Astrocyte (in vitro differentiated cells and primary cell): Measurements from ENCODE around the gene TGFB2. TPM values are rescaled to one million over a fixed set of nuclear protein-coding genes. Genes with fewer than 3 reads are reported as not detected.

ENCODE experiments used
- DNase-seq: peaks from one replicate; pipeline ENCODE4 v3.0.0-alpha.2; 2010; ENCODE audit warnings: low read depth
- FAIRE-seq: peaks from 2 replicates; lab custom pipeline; 2011; peaks lifted over from hg19 to GRCh38; lab: Jason Lieb, UNC
- H2AFZ ChIP-seq: 2 replicates; pipeline ENCODE4 v1.6.0; 2012; ENCODE audit warnings: low read depth, low read length, inconsistent platforms
- H3K27ac ChIP-seq: 2 replicates; pipeline ENCODE4 v1.5.1; 2011; ENCODE audit warnings: low read depth, low read length, inconsistent platforms
- H3K27me3 ChIP-seq: 2 replicates; pipeline ENCODE4 v1.6.0; 2011; ENCODE audit warnings: low read length, inconsistent platforms; ENCODE audit not compliant: insufficient read depth
- H3K36me3 ChIP-seq: 2 replicates; pipeline ENCODE4 v1.5.1; 2011; ENCODE audit warnings: low read length, inconsistent platforms; ENCODE audit not compliant: insufficient read depth
- H3K4me1 ChIP-seq: 2 replicates; pipeline ENCODE4 v1.5.1; 2011; ENCODE audit warnings: low read length, inconsistent platforms; ENCODE audit not compliant: insufficient read depth
- H3K4me2 ChIP-seq: 2 replicates; pipeline ENCODE4 v1.6.0; 2012; ENCODE audit warnings: low read length, inconsistent platforms
- H3K4me3 ChIP-seq: 2 replicates; pipeline ENCODE4 v1.5.1; 2011; ENCODE audit warnings: low read depth, mild to moderate bottlenecking, low read length, inconsistent platforms; ENCODE audit not compliant: insufficient read depth
- H3K79me2 ChIP-seq: 2 replicates; pipeline ENCODE4 v1.6.0; 2012; ENCODE audit warnings: mild to moderate bottlenecking, low read length, inconsistent platforms; ENCODE audit not compliant: insufficient read depth
- H3K9ac ChIP-seq: 2 replicates; pipeline ENCODE4 v1.6.0; 2012; ENCODE audit warnings: mild to moderate bottlenecking, low read length, inconsistent platforms
- H3K9me3 ChIP-seq: 2 replicates; pipeline ENCODE4 v1.5.1; 2012; ENCODE audit warnings: low read depth, mild to moderate bottlenecking, low read length, inconsistent platforms; ENCODE audit not compliant: insufficient read depth
- H4K20me1 ChIP-seq: 2 replicates; pipeline ENCODE4 v1.6.0; 2012; ENCODE audit warnings: low read length, inconsistent platforms; ENCODE audit not compliant: insufficient read depth
- H3K27ac Mint-ChIP-seq: one replicate; pipeline ENCODE4 v1.8.0; 2021; ENCODE audit warnings: mild to moderate bottlenecking, mixed read lengths; ENCODE audit not compliant: unreplicated experiment
- H3K27me3 Mint-ChIP-seq: one replicate; pipeline ENCODE4 v1.8.0; 2021; ENCODE audit warnings: low read depth, mixed read lengths; ENCODE audit not compliant: unreplicated experiment
- H3K36me3 Mint-ChIP-seq: one replicate; pipeline ENCODE4 v1.8.0; 2021; ENCODE audit warnings: low read depth, mixed read lengths; ENCODE audit not compliant: unreplicated experiment
- H3K4me1 Mint-ChIP-seq: one replicate; pipeline ENCODE4 v1.8.0; 2021; ENCODE audit warnings: low read depth, mixed read lengths; ENCODE audit not compliant: unreplicated experiment
- H3K4me3 Mint-ChIP-seq: one replicate; pipeline ENCODE4 v1.8.0; 2021; ENCODE audit warnings: mild to moderate bottlenecking, moderate library complexity, mixed read lengths; ENCODE audit not compliant: unreplicated experiment
- H3K9me3 Mint-ChIP-seq: one replicate; pipeline ENCODE4 v1.8.0; 2021; ENCODE audit warnings: mild to moderate bottlenecking, mixed read lengths; ENCODE audit not compliant: unreplicated experiment
- EZH2 ChIP-seq: IDR thresholded peaks from 2 replicates; pipeline ENCODE4 v1.6.1; 2012; ENCODE audit warnings: mild to moderate bottlenecking, low read length, inconsistent platforms; ENCODE audit not compliant: insufficient read depth
- total RNA-seq: library from RNA; stranded (reverse); gene quantifications from 2 replicates; pipeline ENCODE4 v1.2.1, GENCODE V29; 2021
- TF ChIP-seq, protein P1 (sequence below): IDR thresholded peaks from 2 replicates; pipeline ENCODE4 v1.5.1; 2011; ENCODE audit warnings: low read depth, mild to moderate bottlenecking, inconsistent platforms, low read length, moderate library complexity; ENCODE audit not compliant: insufficient read depth

TGFB2 gene
- total RNA-seq, 1 donor from 2014 or later: 330 TPM

DNA sequence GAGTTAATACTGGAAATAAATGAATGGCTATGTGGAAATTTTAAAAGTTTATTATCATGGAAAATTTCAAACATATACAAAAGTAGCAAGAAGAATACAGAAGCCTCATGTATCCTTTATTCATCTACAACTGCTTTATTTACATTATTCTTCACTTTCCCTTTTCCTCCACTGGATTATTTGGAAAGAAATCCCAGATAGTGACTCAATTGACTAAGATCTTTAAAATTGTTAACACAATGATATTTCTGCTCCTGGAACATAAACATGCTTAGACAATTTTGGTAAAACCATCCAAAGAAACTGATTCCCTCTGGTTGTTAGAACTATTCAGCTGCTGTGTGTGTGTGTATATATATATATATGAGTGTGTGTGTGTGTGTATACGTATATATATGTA lies 116.2 kb downstream of the TGFB2 start:
- no peaks in the 10 kb centered on the region for H3K9me3 Mint-ChIP-seq
- H3K4me3 ChIP-seq: no peak overlapping the region
- H3K9ac ChIP-seq: no peak overlapping the region
- H3K27ac Mint-ChIP-seq: peak overlapping the region; percentile 97
- no peaks in the 10 kb centered on the region for H3K79me2 ChIP-seq
- no peak overlapping the region for H2AFZ ChIP-seq
- H3K36me3 ChIP-seq: no peaks in the 10 kb centered on the region
- no peaks in the 10 kb centered on the region for H3K27me3 ChIP-seq
- peaks cover 36% of the 10 kb centered on the region for H3K4me1 Mint-ChIP-seq
- FAIRE-seq: no peak
- no peaks in the 10 kb centered on the region for H4K20me1 ChIP-seq
- no peaks in the 10 kb centered on the region for H3K36me3 Mint-ChIP-seq
- TF ChIP-seq, protein P1, sequence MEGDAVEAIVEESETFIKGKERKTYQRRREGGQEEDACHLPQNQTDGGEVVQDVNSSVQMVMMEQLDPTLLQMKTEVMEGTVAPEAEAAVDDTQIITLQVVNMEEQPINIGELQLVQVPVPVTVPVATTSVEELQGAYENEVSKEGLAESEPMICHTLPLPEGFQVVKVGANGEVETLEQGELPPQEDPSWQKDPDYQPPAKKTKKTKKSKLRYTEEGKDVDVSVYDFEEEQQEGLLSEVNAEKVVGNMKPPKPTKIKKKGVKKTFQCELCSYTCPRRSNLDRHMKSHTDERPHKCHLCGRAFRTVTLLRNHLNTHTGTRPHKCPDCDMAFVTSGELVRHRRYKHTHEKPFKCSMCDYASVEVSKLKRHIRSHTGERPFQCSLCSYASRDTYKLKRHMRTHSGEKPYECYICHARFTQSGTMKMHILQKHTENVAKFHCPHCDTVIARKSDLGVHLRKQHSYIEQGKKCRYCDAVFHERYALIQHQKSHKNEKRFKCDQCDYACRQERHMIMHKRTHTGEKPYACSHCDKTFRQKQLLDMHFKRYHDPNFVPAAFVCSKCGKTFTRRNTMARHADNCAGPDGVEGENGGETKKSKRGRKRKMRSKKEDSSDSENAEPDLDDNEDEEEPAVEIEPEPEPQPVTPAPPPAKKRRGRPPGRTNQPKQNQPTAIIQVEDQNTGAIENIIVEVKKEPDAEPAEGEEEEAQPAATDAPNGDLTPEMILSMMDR: no peak
- TF ChIP-seq EZH2: no peak
- no peak overlapping the region for H3K4me2 ChIP-seq
- no peaks in the 10 kb centered on the region for H3K9me3 ChIP-seq
- no peaks in the 10 kb centered on the region for H3K27me3 Mint-ChIP-seq
- DNase-seq: no peak
- no peak overlapping the region for H3K27ac ChIP-seq
- peaks cover 41% of the 10 kb centered on the region for H3K4me1 ChIP-seq
- H3K4me3 Mint-ChIP-seq: no peak overlapping the region

DNA sequence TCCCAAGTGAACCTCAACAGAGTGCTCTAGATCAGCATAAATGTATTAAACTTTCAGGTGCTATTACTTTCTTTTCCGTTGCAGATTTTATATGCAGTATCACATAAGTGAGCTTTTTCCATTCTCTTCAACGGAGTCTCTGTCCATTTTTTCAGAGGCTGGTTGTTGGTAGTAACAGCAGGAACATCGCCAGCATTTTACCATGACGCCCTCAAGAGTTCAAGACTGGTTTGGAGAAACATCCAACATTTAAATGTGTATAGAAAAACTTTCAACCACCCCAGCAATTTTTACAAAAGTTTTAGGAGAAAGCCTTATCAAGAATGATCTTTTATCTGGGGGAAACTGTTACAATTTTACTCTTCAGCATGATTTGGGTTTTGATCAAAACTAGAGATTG lies 117.0 kb downstream of the TGFB2 start:
- no peaks in the 10 kb centered on the region for H3K27me3 ChIP-seq
- peaks cover 48% of the 10 kb centered on the region for H3K4me1 ChIP-seq
- H4K20me1 ChIP-seq: no peaks in the 10 kb centered on the region
- no peaks in the 10 kb centered on the region for H3K27me3 Mint-ChIP-seq
- H3K27ac ChIP-seq: peak overlapping the region; percentile 95
- peak overlapping the region; percentile 79 for H3K27ac Mint-ChIP-seq
- TF ChIP-seq EZH2: no peak
- TF ChIP-seq, protein P1: no peak
- no peaks in the 10 kb centered on the region for H3K36me3 Mint-ChIP-seq
- H3K9me3 Mint-ChIP-seq: no peaks in the 10 kb centered on the region
- H3K4me2 ChIP-seq: no peak overlapping the region
- H3K4me1 Mint-ChIP-seq: peaks cover 36% of the 10 kb centered on the region
- no peaks in the 10 kb centered on the region for H3K36me3 ChIP-seq
- FAIRE-seq (no peak), DNase-seq (no peak)
- H3K9me3 ChIP-seq: no peaks in the 10 kb centered on the region
- no peak overlapping the region for H3K4me3 Mint-ChIP-seq
- H3K79me2 ChIP-seq: no peaks in the 10 kb centered on the region
- no peak overlapping the region for H2AFZ ChIP-seq
- no peak overlapping the region for H3K4me3 ChIP-seq
- H3K9ac ChIP-seq: peak overlapping the region; percentile 73

DNA sequence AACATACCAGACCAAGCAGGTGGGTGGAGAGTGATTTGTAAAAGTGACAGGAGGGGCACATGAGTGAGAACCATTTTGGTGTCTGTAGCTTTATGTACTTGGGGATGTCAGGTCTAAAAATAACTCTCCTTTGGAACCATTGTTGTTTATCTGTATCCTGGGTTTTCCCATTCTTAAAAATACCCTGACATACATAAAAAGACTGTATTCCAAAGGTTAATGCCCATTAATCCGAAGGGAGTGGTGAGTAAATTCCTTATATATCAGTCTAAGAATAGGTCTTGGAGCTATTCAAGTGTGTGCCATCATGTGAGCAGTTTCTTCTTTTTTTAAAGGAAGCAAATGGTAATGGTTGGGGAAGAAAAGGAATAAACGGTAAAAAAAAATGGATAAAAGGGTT lies 117.5 kb downstream of the TGFB2 start:
- no peaks in the 10 kb centered on the region for H4K20me1 ChIP-seq
- H3K9me3 Mint-ChIP-seq: no peaks in the 10 kb centered on the region
- DNase-seq (no peak), FAIRE-seq (no peak)
- H3K4me1 ChIP-seq: peaks cover 53% of the 10 kb centered on the region
- H3K9me3 ChIP-seq: no peaks in the 10 kb centered on the region
- no peaks in the 10 kb centered on the region for H3K36me3 ChIP-seq
- no peak overlapping the region for H2AFZ ChIP-seq
- H3K4me1 Mint-ChIP-seq: peaks cover 36% of the 10 kb centered on the region
- H3K4me3 ChIP-seq: no peak overlapping the region
- peak overlapping the region; percentile 77 for H3K4me2 ChIP-seq
- no peaks in the 10 kb centered on the region for H3K27me3 ChIP-seq
- peak overlapping the region; percentile 95 for H3K27ac ChIP-seq
- no peaks in the 10 kb centered on the region for H3K27me3 Mint-ChIP-seq
- H3K79me2 ChIP-seq: no peaks in the 10 kb centered on the region
- H3K27ac Mint-ChIP-seq: peak overlapping the region; percentile 79
- peak overlapping the region; percentile 73 for H3K9ac ChIP-seq
- no peak overlapping the region for H3K4me3 Mint-ChIP-seq
- TF ChIP-seq EZH2: no peak
- TF ChIP-seq, protein P1: no peak
- H3K36me3 Mint-ChIP-seq: no peaks in the 10 kb centered on the region
